ENCODE measurements around the gene LHX4.

The LHX4 gene

DNA sequence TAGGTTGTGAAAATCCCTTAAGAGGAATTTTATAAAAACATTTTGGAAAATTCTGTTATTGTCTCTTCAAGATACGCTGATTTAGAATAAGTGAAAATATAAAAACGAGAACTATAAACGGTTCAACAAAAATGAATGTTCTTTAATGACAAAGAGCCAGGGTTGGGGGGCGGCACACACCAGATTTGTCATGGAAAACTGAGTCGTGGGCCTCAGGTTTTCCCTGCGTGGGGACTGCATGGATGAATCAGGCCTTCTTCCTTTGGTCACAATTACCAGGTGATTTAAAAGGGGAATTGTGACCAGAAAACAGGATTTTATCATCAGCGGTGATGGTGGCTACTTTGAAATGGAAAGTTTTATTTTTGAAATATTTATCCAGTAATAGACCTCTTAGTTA lies 8.6 kb downstream of the LHX4 start:
- peaks cover 47% of the 10 kb centered on the region for H3K27me3 ChIP-seq (ENCODE audit: control insufficient read depth, low read length)

DNA sequence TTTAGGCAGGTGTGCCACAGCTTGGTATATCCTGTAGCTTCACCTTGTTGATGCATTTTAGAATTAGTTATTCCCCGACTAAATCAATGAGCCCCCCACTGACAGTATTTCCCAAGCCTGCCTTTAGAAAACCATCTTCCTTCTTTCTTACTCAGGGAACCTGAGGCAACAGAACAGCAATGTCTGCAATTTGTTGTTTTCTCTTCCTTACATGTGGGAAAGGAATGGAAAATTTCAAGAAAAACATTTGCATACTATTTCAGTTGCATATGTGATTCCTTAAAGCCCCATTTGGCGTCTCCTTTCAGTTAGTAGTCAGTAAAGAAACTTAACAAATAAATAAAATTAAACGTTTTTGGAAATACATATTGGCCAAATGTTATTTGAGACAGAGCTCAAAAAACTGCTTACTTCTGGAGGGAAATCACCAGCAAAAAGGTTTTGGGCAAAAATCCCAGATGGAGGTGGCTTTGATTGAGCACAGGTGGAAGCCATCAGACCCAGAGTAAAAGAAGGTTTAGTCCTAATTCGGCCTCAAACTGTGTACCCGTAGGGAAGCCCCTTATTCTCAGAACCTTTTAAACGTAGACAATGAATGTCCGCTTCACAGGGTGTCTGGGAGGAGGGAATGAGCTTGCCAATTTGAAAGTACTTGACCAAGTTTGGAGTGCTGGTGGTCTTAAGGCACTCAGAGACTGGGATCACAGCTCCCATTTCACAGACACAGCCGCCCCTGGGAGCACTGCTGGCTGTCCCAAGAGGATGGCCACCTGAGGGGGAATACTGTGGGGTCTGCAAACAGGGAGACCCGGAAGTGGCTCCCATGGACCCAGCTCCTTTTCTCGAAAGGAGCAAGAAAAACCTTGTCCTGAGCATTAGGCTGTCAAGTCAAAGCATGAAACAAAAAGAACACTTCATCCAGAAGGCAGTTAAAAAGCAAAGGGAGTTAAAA lies 9.4 kb downstream of the LHX4 start:
- no peaks in the 10 kb centered on the region for H3K9me3 ChIP-seq (ENCODE audit: control insufficient read depth, insufficient read depth, low read length)
- no peaks in the 10 kb centered on the region for H3K9me2 ChIP-seq (replicated peaks; ENCODE audit: control insufficient read depth, low read length)
- H3K27ac ChIP-seq (ENCODE audit: low read depth, low read length), result no peak overlapping the region
- H3K4me2 ChIP-seq (ENCODE audit: low read length), result no peak overlapping the region
- H3F3A ChIP-seq (ENCODE audit: control insufficient read depth, insufficient read depth), result no peaks in the 10 kb centered on the region
- no peaks in the 10 kb centered on the region for H3K79me2 ChIP-seq (ENCODE audit: control insufficient read depth, low read length)
- H3K4me3 ChIP-seq (ENCODE audit: low read length), result no peak overlapping the region
- TF ChIP-seq, protein P1, sequence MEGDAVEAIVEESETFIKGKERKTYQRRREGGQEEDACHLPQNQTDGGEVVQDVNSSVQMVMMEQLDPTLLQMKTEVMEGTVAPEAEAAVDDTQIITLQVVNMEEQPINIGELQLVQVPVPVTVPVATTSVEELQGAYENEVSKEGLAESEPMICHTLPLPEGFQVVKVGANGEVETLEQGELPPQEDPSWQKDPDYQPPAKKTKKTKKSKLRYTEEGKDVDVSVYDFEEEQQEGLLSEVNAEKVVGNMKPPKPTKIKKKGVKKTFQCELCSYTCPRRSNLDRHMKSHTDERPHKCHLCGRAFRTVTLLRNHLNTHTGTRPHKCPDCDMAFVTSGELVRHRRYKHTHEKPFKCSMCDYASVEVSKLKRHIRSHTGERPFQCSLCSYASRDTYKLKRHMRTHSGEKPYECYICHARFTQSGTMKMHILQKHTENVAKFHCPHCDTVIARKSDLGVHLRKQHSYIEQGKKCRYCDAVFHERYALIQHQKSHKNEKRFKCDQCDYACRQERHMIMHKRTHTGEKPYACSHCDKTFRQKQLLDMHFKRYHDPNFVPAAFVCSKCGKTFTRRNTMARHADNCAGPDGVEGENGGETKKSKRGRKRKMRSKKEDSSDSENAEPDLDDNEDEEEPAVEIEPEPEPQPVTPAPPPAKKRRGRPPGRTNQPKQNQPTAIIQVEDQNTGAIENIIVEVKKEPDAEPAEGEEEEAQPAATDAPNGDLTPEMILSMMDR (IDR thresholded peaks at IDR 0.05; ENCODE audit: low read depth, low read length, poor library complexity, severe bottlenecking), result no peak
- no peak for TF ChIP-seq EZH2phosphoT487 (IDR thresholded peaks at IDR 0.05; ENCODE audit: borderline replicate concordance, low read length)
- H3K36me3 ChIP-seq (ENCODE audit: control insufficient read depth, low read length), result no peaks in the 10 kb centered on the region
- H3K4me1 ChIP-seq (ENCODE audit: control insufficient read depth, low read length), result peaks cover 8% of the 10 kb centered on the region
- H4K20me1 ChIP-seq (ENCODE audit: control insufficient read depth, insufficient read depth, low read depth, low read length), result peaks cover 5% of the 10 kb centered on the region; the same call in 1 of the 2 replicates
- peaks cover 47% of the 10 kb centered on the region for H3K27me3 ChIP-seq (ENCODE audit: control insufficient read depth, low read length)

More for the DNA sequence above, 8.6 kb downstream of the LHX4 start:
- H3K4me1 ChIP-seq (ENCODE audit: control insufficient read depth, low read length), result peaks cover 8% of the 10 kb centered on the region
- no peak for TF ChIP-seq EZH2phosphoT487 (IDR thresholded peaks at IDR 0.05; ENCODE audit: borderline replicate concordance, low read length)
- TF ChIP-seq, protein P1 (IDR thresholded peaks at IDR 0.05; ENCODE audit: low read depth, low read length, poor library complexity, severe bottlenecking), result no peak
- no peaks in the 10 kb centered on the region for H3K9me3 ChIP-seq (ENCODE audit: control insufficient read depth, insufficient read depth, low read length)
- H3K4me3 ChIP-seq (ENCODE audit: low read length), result no peak overlapping the region
- H3K27ac ChIP-seq (ENCODE audit: low read depth, low read length), result no peak overlapping the region
- no peaks in the 10 kb centered on the region for H3K36me3 ChIP-seq (ENCODE audit: control insufficient read depth, low read length)
- no peaks in the 10 kb centered on the region for H3K79me2 ChIP-seq (ENCODE audit: control insufficient read depth, low read length)
- H3K9me2 ChIP-seq (replicated peaks; ENCODE audit: control insufficient read depth, low read length), result no peaks in the 10 kb centered on the region
- peaks cover 5% of the 10 kb centered on the region; the same call in 1 of the 2 replicates for H4K20me1 ChIP-seq (ENCODE audit: control insufficient read depth, insufficient read depth, low read depth, low read length)
- no peak overlapping the region for H3K4me2 ChIP-seq (ENCODE audit: low read length)
- H3F3A ChIP-seq (ENCODE audit: control insufficient read depth, insufficient read depth), result no peaks in the 10 kb centered on the region

GRCh38 chr1:180241716-180242544 lies 11.9 kb downstream of the LHX4 start:
- Histone ChIP-seq H3K9me2 (replicated peaks; ENCODE audit: control insufficient read depth, low read length) (no peaks in the 10 kb centered on the region), H3F3A (ENCODE audit: control insufficient read depth, insufficient read depth) (no peaks in the 10 kb centered on the region), H3K27me3 (ENCODE audit: control insufficient read depth, low read length) (peaks cover 34% of the 10 kb centered on the region), H3K9me3 (ENCODE audit: control insufficient read depth, insufficient read depth, low read length) (no peaks in the 10 kb centered on the region), H3K4me1 (ENCODE audit: control insufficient read depth, low read length) (peaks cover 8% of the 10 kb centered on the region), H3K4me3 (ENCODE audit: low read length) (no peak overlapping the region), H3K4me2 (ENCODE audit: low read length) (no peak overlapping the region), H3K27ac (ENCODE audit: low read depth, low read length) (no peak overlapping the region), H4K20me1 (ENCODE audit: control insufficient read depth, insufficient read depth, low read depth, low read length) (0 out of 2 replicates have a peak, but pooled peaks cover under 1% of the 10 kb centered on the region), H3K79me2 (ENCODE audit: control insufficient read depth, low read length) (no peaks in the 10 kb centered on the region), H3K36me3 (ENCODE audit: control insufficient read depth, low read length) (no peaks in the 10 kb centered on the region)
- TF ChIP-seq, protein P1 (IDR thresholded peaks at IDR 0.05; ENCODE audit: low read depth, low read length, poor library complexity, severe bottlenecking), result no peak
- TF ChIP-seq EZH2phosphoT487 (IDR thresholded peaks at IDR 0.05; ENCODE audit: borderline replicate concordance, low read length), result no peak

Measured in DOHH2 (cell line).